B cell (primary cell): Measurements from ENCODE around the gene PDGFRB. TPM values are rescaled to one million over a fixed set of nuclear protein-coding genes. Genes with fewer than 3 reads are reported as not detected.

Source experiments
- ATAC-seq: fragments of 200-7000 bp; cut with Tn5 transposase; one replicate; pipeline ENCODE4 v1.10.0; 2021; ENCODE audit warnings: low read depth, mild to moderate bottlenecking, moderate number of reproducible peaks, moderate library complexity
- CTCF ChIA-PET: fragments of 350-600 bp; sonication (Branson Sonifier 250); formaldehyde crosslinking; loops from one replicate; lab custom pipeline; 2021; ENCODE audit warnings: antibody characterized with exemption, inconsistent platforms; lab: Charles Lee
- POLR2A ChIA-PET: fragments of 350-600 bp; sonication (Branson Sonifier 250); formaldehyde crosslinking; loops from one replicate; lab custom pipeline; 2021; ENCODE audit warnings: antibody characterized with exemption; lab: Charles Lee
- DNase-seq: peaks from one replicate; pipeline ENCODE4 v3.0.0; 2013
- H2AFZ ChIP-seq: 2 replicates; pipeline ENCODE4 v1.6.1; 2012; ENCODE audit warnings: mild to moderate bottlenecking, low read depth, low read length; ENCODE audit not compliant: insufficient read depth, poor library complexity, severe bottlenecking
- H3K27ac ChIP-seq, 2 donors: 1 replicate in 1 of 2; 2 replicates in 1 of 2; pipeline ENCODE4 v1.5.1; 2012 to 2013; ENCODE audit warnings: low read length in 2 of 2, mild to moderate bottlenecking in 2 of 2, moderate library complexity in 1 of 2
- H3K27me3 ChIP-seq, 4 experiments: fragments of 200-600 bp in 1 of 4; sonication (generic) in 1 of 4; replicated peaks in 1 of 4; 1 replicate in 2 of 4; 2 replicates in 2 of 4; pipeline versions ENCODE4 v1.6.1 to v1.7.0; 2013 to 2016; ENCODE audit warnings: low read length in 3 of 4, mild to moderate bottlenecking in 2 of 4, mixed read lengths in 1 of 4, moderate library complexity in 1 of 4; ENCODE audit not compliant: insufficient read depth in 4 of 4, control insufficient read depth in 3 of 4; ENCODE audit errors: control extremely low read depth in 1 of 4
- H3K36me3 ChIP-seq, 2 experiments: replicated peaks in 1 of 2; 1 replicate in 1 of 2; 2 replicates in 1 of 2; pipeline versions ENCODE4 v1.6.1 to v1.7.1; 2013; ENCODE audit warnings: low read length in 1 of 2; ENCODE audit not compliant: insufficient read depth in 2 of 2, control insufficient read depth in 1 of 2; ENCODE audit errors: control extremely low read depth in 1 of 2, extremely low read depth in 1 of 2
- H3K4me1 ChIP-seq, 2 donors: fragments of 200-600 bp in 1 of 2; sonication (generic) in 1 of 2; 1 replicate in 1 of 2; 2 replicates in 1 of 2; pipeline versions ENCODE4 v1.5.1 to v1.6.1; 2013 to 2017; ENCODE audit warnings: low read length in 2 of 2; ENCODE audit not compliant: control insufficient read depth in 2 of 2, insufficient read depth in 2 of 2
- H3K4me2 ChIP-seq: replicated peaks from 2 replicates; pipeline ENCODE3; 2012; ENCODE audit warnings: mild to moderate bottlenecking, low read depth, low read length; ENCODE audit not compliant: poor library complexity, severe bottlenecking
- H3K4me3 ChIP-seq, 5 experiments: fragments of 200-600 bp in 1 of 5; sonication (generic) in 1 of 5; 1 replicate in 3 of 5; 2 replicates in 2 of 5; pipeline versions ENCODE4 v1.5.1 to v1.7.0; 2011 to 2016; ENCODE audit warnings: low read length in 4 of 5, mild to moderate bottlenecking in 4 of 5, low read depth in 2 of 5, control low read depth in 1 of 5, moderate library complexity in 1 of 5; ENCODE audit not compliant: insufficient read depth in 1 of 5; ENCODE audit errors: control extremely low read depth in 1 of 5, extremely low read depth in 1 of 5
- H3K79me2 ChIP-seq: fragments of 200-600 bp; sonication (generic); one replicate; pipeline ENCODE4 v1.6.0; 2016; ENCODE audit warnings: low read length; ENCODE audit not compliant: control insufficient read depth, insufficient read depth
- H3K9ac ChIP-seq: fragments of 200-600 bp; sonication (generic); 2 replicates; pipeline ENCODE4 v1.6.1; 2017; ENCODE audit warnings: mild to moderate bottlenecking, low read length, moderate library complexity
- H3K9me3 ChIP-seq, 3 donors: one replicate each; pipeline versions ENCODE4 v1.6.1 to v1.7.1; 2013; ENCODE audit warnings: low read length in 2 of 3; ENCODE audit not compliant: control insufficient read depth in 2 of 3, insufficient read depth in 1 of 3; ENCODE audit errors: control extremely low read depth in 1 of 3
- H4K20me1 ChIP-seq: 2 replicates; pipeline ENCODE4 v1.6.0; 2012; ENCODE audit warnings: mild to moderate bottlenecking, low read length; ENCODE audit not compliant: insufficient read depth, control insufficient read depth, poor library complexity, severe bottlenecking
- H3K27ac Mint-ChIP-seq: one replicate; pipeline ENCODE4 v1.8.0; 2021; ENCODE audit warnings: mixed read lengths
- H3K27me3 Mint-ChIP-seq: one replicate; pipeline ENCODE4 v1.8.0; 2021; ENCODE audit warnings: mixed read lengths
- H3K4me1 Mint-ChIP-seq: one replicate; pipeline ENCODE4 v1.8.0; 2021; ENCODE audit warnings: mixed read lengths
- H3K4me3 Mint-ChIP-seq: one replicate; pipeline ENCODE4 v1.8.0; 2021; ENCODE audit warnings: mixed read lengths
- H3K9me3 Mint-ChIP-seq: one replicate; pipeline ENCODE4 v1.8.0; 2022; ENCODE audit warnings: mixed read lengths; ENCODE audit not compliant: insufficient read depth
- EZH2 ChIP-seq: IDR thresholded peaks from 2 replicates; pipeline ENCODE4 v1.6.1; 2012; ENCODE audit warnings: borderline replicate concordance, low read depth, mild to moderate bottlenecking, moderate library complexity, low read length; ENCODE audit not compliant: insufficient read depth, poor library complexity, severe bottlenecking
- WGBS: methylation state at CpG from one replicate; pipeline ENCODE4 v1.1.5; 2013; ENCODE audit warnings: missing lambda C conversion rate; ENCODE audit not compliant: insufficient coverage; 5-methylcytosine and 5-hydroxymethylcytosine counted together
- intact Hi-C: fragments of 100-400 bp; cut with micrococcal nuclease; formaldehyde crosslinking; loops from one replicate; pipeline ENCODE4 v1.10.0; 2022
- polyA plus RNA-seq: library from polyadenylated mRNA; depleted of rRNA; stranded (reverse); fragments of >200 nt; gene quantifications from 2 replicates; pipeline ENCODE4 v1.2.3, GENCODE V29; 2012
- total RNA-seq, 2 donors: library from RNA; stranded (reverse); fragments of 120-200 nt in 1 of 2; gene quantifications; 1 replicate in 1 of 2; 2 replicates in 1 of 2; pipeline versions ENCODE4 v1.2.3 to v1.2.4, GENCODE V29; 2013 to 2022
- TF ChIP-seq, protein P1 (sequence below): fragments of 200-600 bp; IDR thresholded peaks from one replicate; pipeline ENCODE4 v1.8.0; 2022; ENCODE audit warnings: antibody characterized with exemption, mild to moderate bottlenecking

Gene PDGFRB
- total and polyA plus RNA-seq, 2 donors (not counting 1 experiment from before 2014, with no cell fraction given): 0.42 to 3.6 TPM

DNA sequence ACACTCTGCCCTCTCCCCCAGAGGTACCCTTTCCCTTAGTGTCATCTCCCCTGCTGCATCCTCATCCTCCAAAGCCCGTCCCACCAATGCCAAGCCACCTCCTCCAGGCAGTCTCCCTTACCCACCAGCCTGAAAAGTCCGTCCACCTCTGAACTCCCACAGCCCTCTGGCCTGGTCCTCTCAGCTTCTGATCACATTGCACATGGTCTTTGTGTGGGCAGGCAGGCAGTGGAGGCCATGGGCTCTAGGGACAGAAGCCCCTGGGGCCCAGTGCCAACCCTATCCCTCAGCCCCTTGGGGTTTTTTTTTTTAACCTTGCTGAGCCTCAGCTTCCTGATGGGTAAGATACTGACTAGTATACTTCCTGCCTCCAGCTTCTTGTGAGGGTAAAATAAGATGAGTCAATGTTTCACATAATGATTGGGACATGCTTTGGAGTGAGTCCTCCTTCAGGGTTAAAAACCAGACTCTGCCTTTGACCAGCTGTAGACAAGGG lies 88.7 kb downstream of the PDGFRB start:
- ChIA-PET CTCF (no interaction called here), POLR2A (no interaction called here)
- intact Hi-C loops: no loop called here
- Mint-ChIP-seq H3K9me3 (no peaks in the 10 kb centered on the region), H3K27ac (no peak overlapping the region), H3K27me3 (no peaks in the 10 kb centered on the region), H3K4me3 (no peak overlapping the region), H3K4me1 (peaks cover 18% of the 10 kb centered on the region)
- Histone ChIP-seq H4K20me1 (no peaks in the 10 kb centered on the region), H3K9ac (no peak overlapping the region), H3K4me1 (peaks cover 0 to 22% of the 10 kb centered on the region in 2 donors), H3K27me3 (no peaks in the 10 kb centered on the region), H3K4me2 (peak overlapping the region; percentile 37), H3K9me3 (no peaks in the 10 kb centered on the region), H3K27ac (no peak overlapping the region), H3K79me2 (no peaks in the 10 kb centered on the region), H2AFZ (no peak overlapping the region), H3K4me3 (no peak overlapping the region), H3K36me3 (no peaks in the 10 kb centered on the region)
- no peak for TF ChIP-seq EZH2
- TF ChIP-seq, protein P1, sequence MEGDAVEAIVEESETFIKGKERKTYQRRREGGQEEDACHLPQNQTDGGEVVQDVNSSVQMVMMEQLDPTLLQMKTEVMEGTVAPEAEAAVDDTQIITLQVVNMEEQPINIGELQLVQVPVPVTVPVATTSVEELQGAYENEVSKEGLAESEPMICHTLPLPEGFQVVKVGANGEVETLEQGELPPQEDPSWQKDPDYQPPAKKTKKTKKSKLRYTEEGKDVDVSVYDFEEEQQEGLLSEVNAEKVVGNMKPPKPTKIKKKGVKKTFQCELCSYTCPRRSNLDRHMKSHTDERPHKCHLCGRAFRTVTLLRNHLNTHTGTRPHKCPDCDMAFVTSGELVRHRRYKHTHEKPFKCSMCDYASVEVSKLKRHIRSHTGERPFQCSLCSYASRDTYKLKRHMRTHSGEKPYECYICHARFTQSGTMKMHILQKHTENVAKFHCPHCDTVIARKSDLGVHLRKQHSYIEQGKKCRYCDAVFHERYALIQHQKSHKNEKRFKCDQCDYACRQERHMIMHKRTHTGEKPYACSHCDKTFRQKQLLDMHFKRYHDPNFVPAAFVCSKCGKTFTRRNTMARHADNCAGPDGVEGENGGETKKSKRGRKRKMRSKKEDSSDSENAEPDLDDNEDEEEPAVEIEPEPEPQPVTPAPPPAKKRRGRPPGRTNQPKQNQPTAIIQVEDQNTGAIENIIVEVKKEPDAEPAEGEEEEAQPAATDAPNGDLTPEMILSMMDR: no peak
- WGBS: 8% methylated on average over 2 of the region's 2 CpGs
- ATAC-seq (peak; percentile 28), DNase-seq (no peak)

DNA sequence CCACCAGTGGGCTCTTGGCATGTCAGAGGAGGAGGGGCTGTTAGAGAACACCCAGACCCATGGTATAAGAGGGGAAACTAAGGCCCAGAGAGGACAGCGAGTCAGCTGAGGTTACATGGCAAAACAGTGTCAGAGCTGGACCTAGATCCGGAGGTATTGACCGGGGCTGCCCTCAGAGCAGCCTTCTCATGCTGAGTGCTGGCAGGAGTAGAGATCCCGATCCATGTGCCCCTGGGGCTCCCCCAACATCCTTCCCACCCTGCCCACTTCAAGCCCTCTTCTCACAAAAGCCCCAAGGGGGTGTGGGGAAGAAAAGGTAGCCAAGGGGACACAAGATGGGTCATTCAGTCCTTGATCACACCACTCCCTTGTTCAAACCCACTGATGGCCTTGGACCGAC lies 89.2 kb downstream of the PDGFRB start:
- DNase-seq: no peak
- Mint-ChIP-seq H3K4me3 (no peak overlapping the region), H3K27me3 (no peaks in the 10 kb centered on the region), H3K9me3 (no peaks in the 10 kb centered on the region), H3K4me1 (peaks cover 18% of the 10 kb centered on the region), H3K27ac (no peak overlapping the region)
- Histone ChIP-seq H3K27me3 (no peaks in the 10 kb centered on the region), H3K4me2 (no peak overlapping the region), H3K9ac (no peak overlapping the region), H4K20me1 (no peaks in the 10 kb centered on the region), H3K79me2 (no peaks in the 10 kb centered on the region), H3K27ac (no peak overlapping the region), H2AFZ (no peak overlapping the region), H3K9me3 (no peaks in the 10 kb centered on the region), H3K4me3 (no peak overlapping the region), H3K36me3 (no peaks in the 10 kb centered on the region), H3K4me1 (peaks cover 0 to 22% of the 10 kb centered on the region in 2 donors)
- WGBS: 92% methylated on average over 2 of the region's 5 CpGs
- TF ChIP-seq EZH2: no peak
- TF ChIP-seq, protein P1: no peak
- ChIA-PET POLR2A (no interaction called here), CTCF (no interaction called here)
- no peak for ATAC-seq
- intact Hi-C loops: no loop called here
